Suprapubic skin (tissue), 3 donors: ENCODE data around the gene SLC22A4.

Source experiments
- EP300 ChIP-seq: sonication (generic); formaldehyde crosslinking; IDR thresholded peaks from one replicate; pipeline ENCODE4 v1.6.1; 2017; ENCODE audit warnings: antibody characterized with exemption
- TF ChIP-seq, protein P1 (sequence below), 2 donors: fragments of 200-600 bp in 1 of 2; fragments of 450-650 bp in 1 of 2; sonication (generic) in 1 of 2; IDR thresholded peaks; one replicate each; pipeline ENCODE4 v1.5.1; 2016 to 2019; ENCODE audit warnings: antibody characterized with exemption in 2 of 2, mild to moderate bottlenecking in 1 of 2, moderate library complexity in 1 of 2

DNA sequence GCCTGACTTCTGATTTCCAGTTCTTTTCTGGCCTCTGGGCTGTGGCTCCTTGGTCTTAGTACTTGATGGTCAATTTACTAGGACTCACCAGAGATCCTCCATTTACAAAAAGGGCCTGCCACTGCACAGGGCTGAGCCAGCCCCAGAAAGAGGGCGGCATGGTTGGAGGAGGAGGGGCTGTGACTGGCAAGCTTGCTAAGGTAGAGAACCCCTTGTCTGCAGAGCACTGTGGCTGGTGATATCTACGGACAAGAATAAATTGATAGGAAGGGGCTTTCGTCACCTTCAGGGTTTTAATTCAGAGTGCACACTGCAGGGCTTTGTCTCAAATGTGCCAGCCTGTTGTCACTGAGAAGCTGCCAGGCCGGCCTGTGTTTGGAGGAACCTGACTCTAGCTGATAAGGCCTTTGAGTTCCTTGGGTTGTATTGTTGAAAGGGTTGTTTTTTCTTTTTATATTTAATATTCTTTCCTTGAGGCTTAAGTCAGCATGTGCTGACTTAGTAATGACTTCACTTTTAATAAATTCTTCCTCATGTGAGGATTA lies 90.4 kb downstream of the SLC22A4 start:
- TF ChIP-seq EP300: no peak
- TF ChIP-seq, protein P1, sequence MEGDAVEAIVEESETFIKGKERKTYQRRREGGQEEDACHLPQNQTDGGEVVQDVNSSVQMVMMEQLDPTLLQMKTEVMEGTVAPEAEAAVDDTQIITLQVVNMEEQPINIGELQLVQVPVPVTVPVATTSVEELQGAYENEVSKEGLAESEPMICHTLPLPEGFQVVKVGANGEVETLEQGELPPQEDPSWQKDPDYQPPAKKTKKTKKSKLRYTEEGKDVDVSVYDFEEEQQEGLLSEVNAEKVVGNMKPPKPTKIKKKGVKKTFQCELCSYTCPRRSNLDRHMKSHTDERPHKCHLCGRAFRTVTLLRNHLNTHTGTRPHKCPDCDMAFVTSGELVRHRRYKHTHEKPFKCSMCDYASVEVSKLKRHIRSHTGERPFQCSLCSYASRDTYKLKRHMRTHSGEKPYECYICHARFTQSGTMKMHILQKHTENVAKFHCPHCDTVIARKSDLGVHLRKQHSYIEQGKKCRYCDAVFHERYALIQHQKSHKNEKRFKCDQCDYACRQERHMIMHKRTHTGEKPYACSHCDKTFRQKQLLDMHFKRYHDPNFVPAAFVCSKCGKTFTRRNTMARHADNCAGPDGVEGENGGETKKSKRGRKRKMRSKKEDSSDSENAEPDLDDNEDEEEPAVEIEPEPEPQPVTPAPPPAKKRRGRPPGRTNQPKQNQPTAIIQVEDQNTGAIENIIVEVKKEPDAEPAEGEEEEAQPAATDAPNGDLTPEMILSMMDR (IDR thresholded peaks at IDR 0.05): no peak
